Astrocyte of the spinal cord (primary cell): Measurements from ENCODE around the gene ARSG.

ENCODE experiments used
- DNase-seq: peaks from one replicate; pipeline ENCODE4 v3.0.0; 2011; ENCODE audit warnings: low read depth, low spot score
- H3K4me3 ChIP-seq: 2 replicates; pipeline ENCODE4 v1.5.1; 2011; ENCODE audit warnings: low read depth, mild to moderate bottlenecking, low read length, moderate library complexity
- CTCF ChIP-seq: IDR thresholded peaks from 2 replicates; pipeline ENCODE4 v1.5.1; 2012; ENCODE audit warnings: low read depth, mild to moderate bottlenecking, low read length, inconsistent platforms
- in situ Hi-C: cut with HindIII; loops from 2 replicates; pipeline ENCODE4 v1.10.0; 2017; ENCODE audit warnings: low sequenced_read_pairs

Gene ARSG

GRCh38 chr17:68290955-68291835 lies at the start of gene ARSG, which contains the start of gene SLC16A6:
Gene ARSG (plus strand): TSS chr17:68291495. CDS start chr17:68307494, 15,999 bp downstream.
Gene SLC16A6 (minus strand): TSS chr17:68291127. CDS start chr17:68278320, 12,807 bp downstream.
- TF ChIP-seq CTCF, result no peak
- in situ Hi-C loops, result no loop called here
- DNase-seq, result peak; percentile 55
- H3K4me3 ChIP-seq, result peak within 1 kb of the TSS; percentile 50

DNA sequence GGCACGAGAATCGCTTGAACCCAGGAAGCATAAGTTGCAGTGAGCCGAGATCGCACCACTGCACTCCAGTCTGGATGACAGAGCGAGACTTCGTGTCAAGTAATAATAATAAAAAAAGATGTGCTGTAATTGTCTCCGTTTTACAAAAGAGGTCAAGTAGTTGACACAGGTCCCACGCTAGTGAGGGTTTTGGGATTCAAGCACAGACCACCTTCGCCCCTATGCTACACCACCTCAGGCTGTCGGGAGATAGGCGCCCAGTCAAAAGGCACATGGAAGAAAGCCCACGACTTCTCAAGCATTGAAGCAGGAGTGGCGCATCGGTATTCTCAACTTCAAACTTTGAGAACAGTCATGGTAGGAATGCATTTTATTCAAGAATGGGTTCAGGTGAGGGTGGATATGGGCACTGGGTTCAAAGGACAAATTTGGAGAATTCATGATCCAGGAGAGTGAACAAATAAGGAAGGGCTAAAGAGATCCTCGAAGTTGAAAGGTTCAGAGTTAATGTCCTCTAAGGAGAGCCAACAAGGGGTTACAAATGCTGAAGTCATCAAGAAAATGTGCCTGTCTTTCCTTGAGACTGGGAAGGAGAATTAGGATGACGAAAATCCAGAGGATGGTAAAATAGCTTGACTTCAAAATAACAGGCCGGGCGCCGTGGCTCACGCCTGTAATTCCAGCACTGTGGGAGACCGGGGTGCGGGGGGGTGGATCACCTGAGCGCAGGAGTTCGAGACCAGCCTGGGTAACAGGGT lies 44.8 kb upstream of the ARSG start:
- H3K4me3 ChIP-seq, result no peak overlapping the region
- no peak for TF ChIP-seq CTCF
- in situ Hi-C loops, result no loop called here
- no peak for DNase-seq

GRCh38 chr17:68247445-68248198 lies 43.7 kb upstream of the ARSG start, which contains the start of gene AMZ2:
Gene AMZ2 (plus strand): TSS chr17:68248043. CDS start chr17:68250188, 2,145 bp downstream.
- DNase-seq, result peak; percentile 93
- TF ChIP-seq CTCF, result no peak
- in situ Hi-C loops, result no loop called here
- H3K4me3 ChIP-seq, result peak within 1 kb of the TSS; percentile 75

DNA sequence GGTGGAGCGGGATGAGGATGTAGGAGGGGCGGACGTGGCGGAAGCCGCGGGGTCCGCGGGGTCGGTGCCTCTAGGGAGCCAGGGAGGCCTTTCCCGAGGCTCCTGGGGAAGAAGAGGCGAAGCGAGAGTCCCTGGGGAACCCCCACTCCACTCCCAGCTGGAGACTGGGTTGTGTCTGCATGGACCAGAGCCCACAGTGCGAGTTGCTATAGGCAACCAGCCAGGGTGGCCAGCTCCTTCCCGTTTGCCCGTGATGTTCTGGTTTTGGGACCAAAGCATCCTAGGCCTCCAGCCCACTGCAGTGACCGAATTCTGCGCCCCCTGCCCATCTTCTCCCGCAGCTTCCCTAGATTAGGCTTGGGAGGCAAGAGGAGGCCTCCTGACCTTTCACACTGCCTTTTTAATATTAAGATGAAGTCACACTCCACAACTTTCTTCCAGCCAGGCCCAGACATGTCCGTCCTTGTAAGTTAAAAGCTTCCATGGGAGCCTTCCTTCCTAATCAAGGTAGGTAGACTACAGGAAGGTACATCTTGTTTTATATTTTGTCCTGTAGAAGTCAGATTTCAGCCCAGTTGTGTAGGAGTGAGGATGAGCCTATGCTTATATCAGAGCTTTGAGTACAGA lies 43.0 kb upstream of the ARSG start:
- peak; percentile 55 for DNase-seq
- no peak for TF ChIP-seq CTCF
- in situ Hi-C loops, result no loop called here
- peak overlapping the region; percentile 75 for H3K4me3 ChIP-seq

- H3K4me3 ChIP-seq, result peak overlapping the region; percentile 75
- TF ChIP-seq CTCF, result no peak
- in situ Hi-C loops, result no loop called here
- DNase-seq, result no peak
These were observed 42.4 kb upstream of the ARSG start for GRCh38 chr17:68248891-68249290.
